LNCaP clone FGC (cell line): ENCODE results near the gene EPHX1.

Source experiments
- DNase-seq: peaks from one replicate; pipeline ENCODE4 v3.0.0-alpha.2; 2011; ENCODE audit warnings: low read depth
- H3K4me3 ChIP-seq: 2 replicates; pipeline ENCODE4 v1.5.1; 2011; ENCODE audit warnings: mild to moderate bottlenecking, low read depth, low read length, control low read depth
- TF ChIP-seq, protein P1 (sequence below): IDR thresholded peaks from 2 replicates; pipeline ENCODE4 v1.5.1; 2012; ENCODE audit warnings: mild to moderate bottlenecking; ENCODE audit not compliant: control insufficient read depth, insufficient read depth; ENCODE audit errors: extremely low read depth

The EPHX1 gene

DNA sequence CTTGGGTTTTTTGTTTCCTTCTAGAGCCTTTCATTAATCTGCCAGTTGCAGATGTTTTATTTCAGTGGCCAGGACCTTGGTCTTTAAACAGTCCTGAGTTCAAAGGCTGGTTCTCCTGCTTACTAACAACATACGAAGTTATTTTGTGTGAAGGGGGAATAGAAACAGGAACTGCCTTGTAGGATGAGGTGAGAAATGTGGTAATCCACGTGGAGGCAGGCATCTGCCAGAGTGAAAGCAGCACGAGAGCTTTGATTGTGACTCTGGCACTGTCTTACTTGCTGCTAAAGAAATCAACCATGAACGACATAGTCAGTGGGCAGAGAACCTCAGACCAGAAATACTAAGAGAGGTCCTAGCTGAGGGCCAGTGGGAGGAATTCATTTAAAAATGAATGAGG lies 41.9 kb downstream of the EPHX1 start:
- DNase-seq = no peak
- TF ChIP-seq, protein P1, sequence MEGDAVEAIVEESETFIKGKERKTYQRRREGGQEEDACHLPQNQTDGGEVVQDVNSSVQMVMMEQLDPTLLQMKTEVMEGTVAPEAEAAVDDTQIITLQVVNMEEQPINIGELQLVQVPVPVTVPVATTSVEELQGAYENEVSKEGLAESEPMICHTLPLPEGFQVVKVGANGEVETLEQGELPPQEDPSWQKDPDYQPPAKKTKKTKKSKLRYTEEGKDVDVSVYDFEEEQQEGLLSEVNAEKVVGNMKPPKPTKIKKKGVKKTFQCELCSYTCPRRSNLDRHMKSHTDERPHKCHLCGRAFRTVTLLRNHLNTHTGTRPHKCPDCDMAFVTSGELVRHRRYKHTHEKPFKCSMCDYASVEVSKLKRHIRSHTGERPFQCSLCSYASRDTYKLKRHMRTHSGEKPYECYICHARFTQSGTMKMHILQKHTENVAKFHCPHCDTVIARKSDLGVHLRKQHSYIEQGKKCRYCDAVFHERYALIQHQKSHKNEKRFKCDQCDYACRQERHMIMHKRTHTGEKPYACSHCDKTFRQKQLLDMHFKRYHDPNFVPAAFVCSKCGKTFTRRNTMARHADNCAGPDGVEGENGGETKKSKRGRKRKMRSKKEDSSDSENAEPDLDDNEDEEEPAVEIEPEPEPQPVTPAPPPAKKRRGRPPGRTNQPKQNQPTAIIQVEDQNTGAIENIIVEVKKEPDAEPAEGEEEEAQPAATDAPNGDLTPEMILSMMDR = no peak
- H3K4me3 ChIP-seq = no peak overlapping the region

DNA sequence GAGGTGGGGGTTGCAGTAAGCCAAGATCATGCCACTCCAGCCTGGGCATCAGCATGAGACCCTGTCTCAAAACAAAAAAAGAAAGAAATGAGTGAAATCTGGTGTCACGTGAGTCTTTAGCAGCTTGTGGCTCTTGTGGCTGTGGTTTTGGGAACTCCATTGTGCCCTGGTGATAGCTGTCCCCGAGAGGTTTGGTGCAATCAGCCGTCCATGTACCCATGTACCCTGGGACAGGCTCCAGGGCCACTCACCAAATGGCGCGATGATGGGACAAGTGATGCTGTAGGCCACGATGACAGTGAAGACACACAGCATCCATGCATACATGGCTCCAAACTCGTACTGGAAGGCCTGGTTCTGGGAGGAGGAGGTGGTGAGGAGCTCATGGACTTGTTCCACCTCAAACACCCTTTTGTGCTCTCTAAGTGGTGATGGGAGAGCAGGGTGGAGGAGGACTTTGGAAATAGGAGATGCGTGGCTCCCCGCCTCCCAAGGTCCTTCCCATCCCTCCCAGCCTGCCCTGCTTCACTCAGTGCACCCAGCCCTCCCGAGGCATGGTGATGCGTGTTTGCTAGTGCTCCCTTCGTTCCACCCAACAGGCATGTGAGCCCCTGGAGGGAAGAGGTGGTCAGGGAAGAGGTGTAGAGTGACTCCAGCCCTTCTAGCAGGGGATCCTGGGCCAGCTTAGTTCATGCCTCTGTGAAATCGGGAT lies 42.6 kb downstream of the EPHX1 start:
- TF ChIP-seq, protein P1 = no peak
- no peak overlapping the region for H3K4me3 ChIP-seq
- no peak for DNase-seq

DNA sequence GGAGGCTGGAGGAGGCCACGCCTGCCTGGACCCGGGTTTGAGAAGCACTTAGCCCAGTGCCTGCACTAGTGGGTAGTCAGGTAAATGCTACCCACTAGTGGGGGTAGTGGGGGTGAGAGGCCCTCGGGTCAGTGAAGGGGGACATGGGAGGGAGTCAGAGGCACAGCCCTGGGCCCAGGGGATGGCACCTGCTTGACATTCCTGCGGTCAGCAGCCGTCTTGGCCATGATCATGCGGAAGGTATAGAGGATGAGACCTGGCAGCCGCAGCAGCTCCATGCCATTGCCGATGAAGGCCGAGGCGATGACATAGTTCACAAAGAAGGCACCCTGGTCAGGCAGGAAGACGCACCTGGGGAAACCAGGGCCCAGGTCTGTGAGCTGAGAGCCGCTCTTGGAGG lies 43.5 kb downstream of the EPHX1 start:
- TF ChIP-seq, protein P1 = no peak
- DNase-seq = no peak

DNA sequence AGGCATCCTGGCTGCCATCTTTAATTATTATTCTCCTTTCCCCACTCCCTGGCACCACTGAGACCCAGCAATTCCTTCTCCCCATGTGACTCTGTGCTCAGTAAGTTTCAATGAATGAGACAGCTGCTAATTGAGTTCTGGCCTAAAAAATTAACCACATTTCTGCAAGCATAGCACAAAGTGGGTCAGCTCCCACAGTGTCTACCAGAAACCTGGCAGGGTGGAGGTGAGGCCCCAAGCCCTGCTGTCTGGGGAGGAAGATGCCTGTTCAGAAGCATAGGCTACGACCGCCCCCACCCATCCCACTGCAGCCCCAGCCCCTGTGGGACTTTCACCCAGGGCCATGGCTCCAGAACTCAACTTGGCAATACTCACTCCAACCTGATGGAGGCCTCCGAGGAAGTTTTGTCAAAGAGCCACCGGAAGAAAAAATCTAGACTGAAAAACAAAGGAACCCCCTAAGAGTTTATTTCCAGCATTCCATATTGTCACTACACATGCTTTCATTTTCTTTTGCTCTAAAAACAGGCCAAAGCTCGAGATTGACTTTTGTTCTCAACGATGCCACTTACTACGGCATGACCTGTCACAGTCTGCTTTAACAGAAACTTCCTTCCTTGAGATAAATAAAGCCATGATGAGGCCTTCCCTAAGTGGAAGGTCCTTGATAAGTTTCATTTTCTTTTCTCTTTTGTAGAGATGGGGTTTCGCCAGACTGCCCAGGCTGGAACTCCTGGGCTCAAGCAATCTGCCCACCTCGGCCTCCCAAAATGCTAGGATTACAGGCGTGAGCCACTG lies 45.8 kb downstream of the EPHX1 start:
- no peak overlapping the region for H3K4me3 ChIP-seq
- DNase-seq = no peak

More for the DNA sequence above, 43.5 kb downstream of the EPHX1 start:
- H3K4me3 ChIP-seq = no peak overlapping the region

DNA sequence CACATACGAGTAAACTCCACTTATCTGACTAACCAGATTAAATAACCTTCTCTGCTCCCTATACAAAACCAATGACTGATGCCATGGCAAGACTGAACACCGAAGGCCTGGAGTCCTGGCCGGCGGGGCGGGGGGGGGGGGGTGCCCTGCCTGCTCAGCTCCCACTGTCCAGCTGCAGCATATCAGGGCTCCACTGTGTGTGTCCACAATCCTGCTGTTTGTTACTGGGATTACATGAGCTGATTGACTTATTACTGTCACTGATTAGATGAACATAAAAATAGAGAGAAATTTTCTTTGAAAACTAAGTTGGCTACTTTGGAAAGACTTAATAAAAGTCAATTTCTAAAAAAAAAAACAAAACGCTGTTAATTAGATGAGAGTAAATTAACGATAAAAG lies 47.3 kb downstream of the EPHX1 start:
- TF ChIP-seq, protein P1 = no peak
- H3K4me3 ChIP-seq = no peak overlapping the region
- DNase-seq = no peak

More for the DNA sequence above, 45.8 kb downstream of the EPHX1 start:
- TF ChIP-seq, protein P1 = no peak

DNA sequence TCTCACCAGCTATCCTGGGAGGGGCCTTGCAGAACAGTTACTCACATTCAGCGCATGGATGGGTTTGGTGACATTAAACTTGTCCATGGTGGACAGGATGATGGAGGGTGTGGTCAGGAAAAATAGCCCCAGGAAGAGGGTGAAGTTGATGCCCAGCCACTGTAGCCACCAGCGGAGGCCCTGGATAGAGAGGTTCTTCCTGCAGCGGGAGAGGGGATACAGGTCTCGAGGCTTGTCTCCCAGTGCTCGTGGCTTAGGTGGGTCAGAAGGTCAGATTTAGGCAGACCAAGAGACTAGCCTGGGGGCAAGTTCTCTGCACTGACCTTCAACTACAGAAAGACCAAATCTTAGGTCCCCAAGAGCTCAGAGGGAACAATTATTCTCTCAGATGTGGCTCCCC lies 49.2 kb downstream of the EPHX1 start:
- no peak overlapping the region for H3K4me3 ChIP-seq
- no peak for DNase-seq
- TF ChIP-seq, protein P1 = no peak

DNA sequence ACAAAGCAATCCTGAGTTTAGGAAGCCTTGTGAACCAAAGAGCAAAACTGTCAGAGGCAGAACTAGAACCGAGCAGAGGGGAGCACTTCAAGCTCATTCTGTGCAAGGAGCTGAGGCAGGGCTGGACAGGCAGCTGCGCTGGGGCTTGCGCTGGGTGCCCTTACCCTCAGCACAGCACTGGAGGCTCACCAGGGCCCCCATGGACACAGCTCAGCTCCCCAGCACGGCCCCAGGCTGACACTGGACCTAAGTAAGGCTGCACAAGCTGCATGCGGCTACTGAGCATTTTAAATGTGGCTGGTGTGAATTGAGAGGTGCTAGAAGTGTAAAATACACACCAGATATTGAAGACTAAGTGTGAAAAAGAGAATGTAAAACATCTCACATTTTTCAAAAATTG lies 50.2 kb downstream of the EPHX1 start:
- no peak overlapping the region for H3K4me3 ChIP-seq
- TF ChIP-seq, protein P1 = no peak
- no peak for DNase-seq
